ENCODE data around the gene PAMR1.
"Not testable (repeated sequence)": the region's sequence is repeated elsewhere in the genome, so short reads cannot be mapped to it uniquely, and the experiment has no call there.

The PAMR1 gene

DNA sequence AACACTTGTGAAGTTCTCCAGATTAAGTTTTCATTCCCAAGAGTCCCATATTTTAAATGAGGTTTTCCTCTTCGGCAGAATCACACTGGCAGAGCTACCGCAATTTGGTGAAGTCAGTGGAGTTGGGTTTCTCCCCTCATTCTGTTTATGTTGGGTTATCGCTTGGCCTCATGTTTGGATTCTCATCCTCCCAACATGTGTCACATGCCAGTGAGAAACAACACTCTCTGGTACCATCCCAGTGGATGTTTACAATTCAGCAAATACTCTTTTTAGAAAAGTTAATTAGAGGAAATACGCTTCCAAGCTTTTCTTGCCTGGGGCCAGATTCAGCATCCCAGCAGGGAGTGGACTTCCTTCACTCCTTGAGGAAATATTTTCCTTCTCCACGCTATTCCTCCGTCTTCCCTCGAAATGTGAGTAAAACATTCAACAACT lies 2.1 kb downstream of the PAMR1 start:
- Histone ChIP-seq H3K4me1 (ENCODE audit: control insufficient read depth, insufficient read depth, low read length) (peaks cover 16% of the 10 kb centered on the region), H3K9ac (ENCODE audit: low read depth, low read length) (no peak overlapping the region), H3K27me3 (ENCODE audit: control insufficient read depth, insufficient read depth, low read length) (peaks cover 3% of the 10 kb centered on the region; the same call in 1 of the 2 replicates), H3K9me3 (ENCODE audit: control insufficient read depth, insufficient read depth, low read length) (no peaks in the 10 kb centered on the region), H3K4me3 (ENCODE audit: low read depth, low read length) (no peak overlapping the region), H3K27ac (ENCODE audit: low read depth, low read length) (no peak overlapping the region), H3K36me3 (ENCODE audit: control insufficient read depth, insufficient read depth, low read length) (no peaks in the 10 kb centered on the region)

- not testable (repeated sequence) for H3K9ac ChIP-seq (ENCODE audit: low read depth, low read length); H3K27ac ChIP-seq (ENCODE audit: low read depth, low read length); H3K36me3 ChIP-seq (ENCODE audit: control insufficient read depth, insufficient read depth, low read length); H3K9me3 ChIP-seq (ENCODE audit: control insufficient read depth, insufficient read depth, low read length); H3K4me3 ChIP-seq (ENCODE audit: low read depth, low read length); H3K27me3 ChIP-seq (ENCODE audit: control insufficient read depth, insufficient read depth, low read length)
- H3K4me1 ChIP-seq (ENCODE audit: control insufficient read depth, insufficient read depth, low read length): peaks cover 16% of the 10 kb centered on the region
Observed at GRCh38 chr11:35522091-35522490, 3.3 kb downstream of the PAMR1 start.

GRCh38 chr11:35520376-35520775 lies 5.0 kb downstream of the PAMR1 start:
- peaks cover 20% of the 10 kb centered on the region for H3K4me1 ChIP-seq (ENCODE audit: control insufficient read depth, insufficient read depth, low read length)
- H3K9me3 ChIP-seq (ENCODE audit: control insufficient read depth, insufficient read depth, low read length): no peaks in the 10 kb centered on the region
- no peaks in the 10 kb centered on the region for H3K36me3 ChIP-seq (ENCODE audit: control insufficient read depth, insufficient read depth, low read length)
- H3K27ac ChIP-seq (ENCODE audit: low read depth, low read length): no peak overlapping the region
- H3K4me3 ChIP-seq (ENCODE audit: low read depth, low read length): no peak overlapping the region
- peaks cover 3% of the 10 kb centered on the region; the same call in 1 of the 2 replicates for H3K27me3 ChIP-seq (ENCODE audit: control insufficient read depth, insufficient read depth, low read length)
- H3K9ac ChIP-seq (ENCODE audit: low read depth, low read length): no peak overlapping the region

DNA sequence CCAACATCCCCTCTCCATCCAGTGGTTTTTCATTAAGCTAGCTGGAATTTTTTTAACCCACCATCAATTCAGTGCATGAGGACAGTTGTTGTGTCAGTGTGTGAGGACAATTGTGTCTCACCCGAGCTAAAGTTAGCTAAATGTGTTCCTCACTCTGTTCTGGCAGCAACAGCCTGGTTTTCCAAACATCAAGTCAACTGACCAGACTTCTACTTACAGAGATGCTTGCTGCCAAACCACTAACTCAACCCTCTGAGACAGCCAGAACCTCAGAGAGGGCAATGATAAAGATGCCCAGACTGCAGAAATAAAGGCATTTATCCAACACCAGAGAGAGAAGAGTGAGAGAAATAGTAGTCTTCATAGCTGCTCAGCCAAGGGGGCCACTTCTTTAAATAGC lies 6.7 kb downstream of the PAMR1 start:
- no peak overlapping the region for H3K9ac ChIP-seq (ENCODE audit: low read depth, low read length)
- no peaks in the 10 kb centered on the region for H3K9me3 ChIP-seq (ENCODE audit: control insufficient read depth, insufficient read depth, low read length)
- H3K4me1 ChIP-seq (ENCODE audit: control insufficient read depth, insufficient read depth, low read length): peaks cover 15% of the 10 kb centered on the region
- H3K4me3 ChIP-seq (ENCODE audit: low read depth, low read length): no peak overlapping the region
- no peaks in the 10 kb centered on the region for H3K27me3 ChIP-seq (ENCODE audit: control insufficient read depth, insufficient read depth, low read length)
- no peaks in the 10 kb centered on the region for H3K36me3 ChIP-seq (ENCODE audit: control insufficient read depth, insufficient read depth, low read length)
- no peak overlapping the region for H3K27ac ChIP-seq (ENCODE audit: low read depth, low read length)

GRCh38 chr11:35517481-35517880 lies 7.9 kb downstream of the PAMR1 start:
- Histone ChIP-seq H3K36me3 (ENCODE audit: control insufficient read depth, insufficient read depth, low read length) (no peaks in the 10 kb centered on the region), H3K27me3 (ENCODE audit: control insufficient read depth, insufficient read depth, low read length) (no peaks in the 10 kb centered on the region), H3K4me3 (ENCODE audit: low read depth, low read length) (no peak overlapping the region), H3K4me1 (ENCODE audit: control insufficient read depth, insufficient read depth, low read length) (peaks cover 6% of the 10 kb centered on the region; the same call in 1 of the 2 replicates), H3K27ac (ENCODE audit: low read depth, low read length) (no peak overlapping the region), H3K9me3 (ENCODE audit: control insufficient read depth, insufficient read depth, low read length) (no peaks in the 10 kb centered on the region), H3K9ac (ENCODE audit: low read depth, low read length) (no peak overlapping the region)

DNA sequence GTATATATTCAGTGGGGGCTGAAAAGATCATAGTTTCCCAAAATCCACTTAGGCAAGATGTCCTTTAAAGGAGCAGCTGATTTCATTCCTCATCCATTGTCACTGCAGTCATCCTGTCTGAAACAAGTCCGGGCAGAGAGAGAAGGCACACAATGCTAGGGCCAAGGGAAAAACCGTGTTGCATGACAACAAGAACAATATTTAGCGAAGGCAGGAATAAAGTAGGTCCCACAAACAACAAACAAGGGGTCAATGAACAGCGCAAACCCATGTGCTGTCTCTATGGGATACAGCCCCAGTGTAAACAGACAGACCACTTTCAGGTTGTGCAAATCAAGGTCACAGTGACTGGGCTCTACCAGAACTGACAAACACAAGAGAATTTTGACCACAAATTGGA lies 9.0 kb downstream of the PAMR1 start:
- H3K4me3 ChIP-seq (ENCODE audit: low read depth, low read length): no peak overlapping the region
- H3K9ac ChIP-seq (ENCODE audit: low read depth, low read length): no peak overlapping the region
- H3K4me1 ChIP-seq (ENCODE audit: control insufficient read depth, insufficient read depth, low read length): peaks cover 6% of the 10 kb centered on the region; the same call in 1 of the 2 replicates
- H3K27me3 ChIP-seq (ENCODE audit: control insufficient read depth, insufficient read depth, low read length): no peaks in the 10 kb centered on the region
- no peak overlapping the region for H3K27ac ChIP-seq (ENCODE audit: low read depth, low read length)
- H3K9me3 ChIP-seq (ENCODE audit: control insufficient read depth, insufficient read depth, low read length): no peaks in the 10 kb centered on the region
- no peaks in the 10 kb centered on the region for H3K36me3 ChIP-seq (ENCODE audit: control insufficient read depth, insufficient read depth, low read length)

DNA sequence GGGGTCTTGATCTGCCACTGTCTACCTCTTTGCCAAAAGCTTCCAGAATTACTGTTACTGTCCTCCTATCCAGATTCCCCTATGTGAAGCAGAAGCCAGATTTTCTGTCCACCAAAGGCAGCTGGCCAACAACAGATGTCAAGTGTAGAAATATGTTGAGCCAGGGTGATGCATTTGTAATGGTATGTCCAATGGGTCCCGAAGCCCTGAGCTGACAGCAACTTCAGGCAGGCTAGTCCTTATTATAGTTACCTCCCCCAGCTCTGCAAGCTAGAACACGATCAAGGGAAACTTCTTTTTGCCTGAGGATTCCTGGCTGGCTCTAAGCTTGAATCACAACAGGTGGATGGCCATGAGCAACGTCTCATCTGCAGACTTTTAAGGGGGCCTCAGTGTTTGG lies 10.2 kb downstream of the PAMR1 start:
- Histone ChIP-seq H3K4me3 (ENCODE audit: low read depth, low read length) (no peak overlapping the region), H3K27ac (ENCODE audit: low read depth, low read length) (no peak overlapping the region), H3K9me3 (ENCODE audit: control insufficient read depth, insufficient read depth, low read length) (no peaks in the 10 kb centered on the region), H3K9ac (ENCODE audit: low read depth, low read length) (no peak overlapping the region), H3K4me1 (ENCODE audit: control insufficient read depth, insufficient read depth, low read length) (peaks cover 6% of the 10 kb centered on the region; the same call in 1 of the 2 replicates), H3K27me3 (ENCODE audit: control insufficient read depth, insufficient read depth, low read length) (no peaks in the 10 kb centered on the region), H3K36me3 (ENCODE audit: control insufficient read depth, insufficient read depth, low read length) (no peaks in the 10 kb centered on the region)

- Histone ChIP-seq H3K9ac (ENCODE audit: low read depth, low read length) (no peak overlapping the region), H3K9me3 (ENCODE audit: control insufficient read depth, insufficient read depth, low read length) (no peaks in the 10 kb centered on the region), H3K4me3 (ENCODE audit: low read depth, low read length) (no peak overlapping the region), H3K36me3 (ENCODE audit: control insufficient read depth, insufficient read depth, low read length) (no peaks in the 10 kb centered on the region), H3K27me3 (ENCODE audit: control insufficient read depth, insufficient read depth, low read length) (no peaks in the 10 kb centered on the region), H3K27ac (ENCODE audit: low read depth, low read length) (no peak overlapping the region), H3K4me1 (ENCODE audit: control insufficient read depth, insufficient read depth, low read length) (peaks cover 6% of the 10 kb centered on the region; the same call in 1 of the 2 replicates)
Observed at GRCh38 chr11:35514481-35514880, 10.9 kb downstream of the PAMR1 start.

DNA sequence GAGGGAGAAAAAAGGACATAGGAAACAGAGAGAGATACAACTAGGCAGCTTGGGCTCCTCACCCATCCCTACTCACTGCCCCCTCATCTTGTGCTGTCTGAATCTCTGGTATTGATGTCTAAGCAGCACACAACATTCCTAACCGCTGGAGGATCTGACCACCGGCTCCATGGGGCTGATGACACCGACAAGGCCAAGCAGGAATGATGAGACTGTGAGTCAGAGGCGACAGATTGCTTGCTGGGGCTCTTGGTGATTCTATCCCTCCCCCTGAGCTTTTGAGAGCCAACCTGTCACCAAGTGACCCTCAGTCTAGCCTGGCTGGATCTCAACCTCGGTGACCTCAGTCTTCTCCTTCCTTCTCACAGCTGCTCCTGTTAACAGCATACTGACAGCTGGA lies 13.8 kb downstream of the PAMR1 start:
- no peaks in the 10 kb centered on the region for H3K27me3 ChIP-seq (ENCODE audit: control insufficient read depth, insufficient read depth, low read length)
- no peak overlapping the region for H3K27ac ChIP-seq (ENCODE audit: low read depth, low read length)
- peaks cover 15% of the 10 kb centered on the region for H3K9me3 ChIP-seq (ENCODE audit: control insufficient read depth, insufficient read depth, low read length)
- no peak overlapping the region for H3K4me3 ChIP-seq (ENCODE audit: low read depth, low read length)
- H3K36me3 ChIP-seq (ENCODE audit: control insufficient read depth, insufficient read depth, low read length): no peaks in the 10 kb centered on the region
- H3K4me1 ChIP-seq (ENCODE audit: control insufficient read depth, insufficient read depth, low read length): peaks cover 6% of the 10 kb centered on the region; the same call in 1 of the 2 replicates
- H3K9ac ChIP-seq (ENCODE audit: low read depth, low read length): no peak overlapping the region

DNA sequence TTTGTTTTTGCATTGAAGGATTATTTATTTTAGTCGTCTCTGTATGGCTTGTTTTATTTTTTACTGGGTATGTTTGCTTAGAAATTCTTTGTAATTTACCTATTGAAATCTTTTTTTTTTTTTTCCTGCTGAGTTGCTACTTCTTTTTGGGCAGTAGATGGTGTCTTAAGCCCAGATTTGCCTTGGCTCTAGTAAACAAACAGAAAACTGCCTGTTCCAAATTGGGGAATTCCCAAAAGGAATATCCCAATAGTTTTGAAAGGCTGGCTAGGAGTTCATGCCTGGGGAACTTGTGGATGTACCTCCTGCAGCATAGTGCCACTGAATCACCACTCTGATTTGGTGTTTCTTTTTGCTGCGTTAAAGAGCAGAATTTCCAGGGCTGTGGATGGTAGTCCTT lies 17.7 kb downstream of the PAMR1 start:
- Histone ChIP-seq H3K9me3 (ENCODE audit: control insufficient read depth, insufficient read depth, low read length) (peaks cover 21% of the 10 kb centered on the region), H3K4me1 (ENCODE audit: control insufficient read depth, insufficient read depth, low read length) (no peaks in the 10 kb centered on the region), H3K36me3 (ENCODE audit: control insufficient read depth, insufficient read depth, low read length) (no peaks in the 10 kb centered on the region), H3K27me3 (ENCODE audit: control insufficient read depth, insufficient read depth, low read length) (no peaks in the 10 kb centered on the region), H3K27ac (ENCODE audit: low read depth, low read length) (no peak overlapping the region), H3K4me3 (ENCODE audit: low read depth, low read length) (no peak overlapping the region), H3K9ac (ENCODE audit: low read depth, low read length) (no peak overlapping the region)

DNA sequence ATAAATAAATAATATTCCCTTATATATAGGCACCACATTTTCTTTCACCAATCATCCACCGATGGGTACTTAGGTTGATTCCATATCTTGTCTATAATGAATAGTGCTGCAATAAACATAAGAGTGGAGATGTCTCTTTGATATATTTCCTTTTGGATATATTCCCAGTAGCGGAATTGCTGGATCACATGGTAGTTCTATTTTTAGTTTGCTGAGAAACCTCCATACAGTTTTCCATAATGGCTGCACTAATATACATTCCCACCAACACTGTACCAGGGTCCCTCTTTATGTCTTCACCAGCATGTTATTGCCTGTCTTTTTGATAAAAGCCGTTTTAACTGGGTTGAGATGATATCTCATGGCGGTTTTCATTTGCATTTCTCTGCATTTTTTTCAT lies 23.6 kb downstream of the PAMR1 start:
- H3K36me3 ChIP-seq (ENCODE audit: control insufficient read depth, insufficient read depth, low read length): no peaks in the 10 kb centered on the region
- peaks cover 7% of the 10 kb centered on the region; the same call in 1 of the 2 replicates for H3K9me3 ChIP-seq (ENCODE audit: control insufficient read depth, insufficient read depth, low read length)
- no peaks in the 10 kb centered on the region for H3K27me3 ChIP-seq (ENCODE audit: control insufficient read depth, insufficient read depth, low read length)
- H3K9ac ChIP-seq (ENCODE audit: low read depth, low read length): no peak overlapping the region
- H3K4me3 ChIP-seq (ENCODE audit: low read depth, low read length): no peak overlapping the region
- H3K4me1 ChIP-seq (ENCODE audit: control insufficient read depth, insufficient read depth, low read length): no peaks in the 10 kb centered on the region
- no peak overlapping the region for H3K27ac ChIP-seq (ENCODE audit: low read depth, low read length)

DNA sequence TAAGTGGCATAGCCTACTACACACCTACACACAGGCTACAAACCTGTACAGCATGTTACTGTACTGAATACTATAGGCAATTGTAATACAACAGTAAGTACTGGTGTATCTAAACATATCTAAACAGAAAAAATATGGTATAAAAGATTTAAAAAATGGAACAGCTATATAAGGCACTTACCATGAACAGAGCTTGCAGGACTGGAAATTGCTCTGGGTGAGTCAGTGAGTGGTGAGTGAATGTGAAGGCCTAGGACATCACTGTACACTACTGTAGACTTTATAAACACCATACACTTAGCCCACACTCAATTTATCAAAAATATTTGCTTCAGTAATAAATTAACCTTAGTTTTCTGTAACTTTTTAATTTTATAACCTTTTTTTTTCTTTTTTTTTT lies 24.7 kb downstream of the PAMR1 start:
- no peaks in the 10 kb centered on the region for H3K36me3 ChIP-seq (ENCODE audit: control insufficient read depth, insufficient read depth, low read length)
- no peak overlapping the region for H3K4me3 ChIP-seq (ENCODE audit: low read depth, low read length)
- no peaks in the 10 kb centered on the region for H3K27me3 ChIP-seq (ENCODE audit: control insufficient read depth, insufficient read depth, low read length)
- no peaks in the 10 kb centered on the region for H3K4me1 ChIP-seq (ENCODE audit: control insufficient read depth, insufficient read depth, low read length)
- H3K9ac ChIP-seq (ENCODE audit: low read depth, low read length): no peak overlapping the region
- H3K27ac ChIP-seq (ENCODE audit: low read depth, low read length): no peak overlapping the region
- H3K9me3 ChIP-seq (ENCODE audit: control insufficient read depth, insufficient read depth, low read length): peaks cover 6% of the 10 kb centered on the region; the same call in 1 of the 2 replicates

Measured in HUES48 (cell line).